Activated CD8-positive, alpha-beta T cell treated with anti-CD3 and anti-CD28 coated beads for 36 hours (primary cell): ENCODE measurements around the gene PREX1. TPM values are rescaled to one million over a fixed set of nuclear protein-coding genes. Genes with fewer than 3 reads are reported as not detected.

Experiments used
- ATAC-seq: fragments of 200-7000 bp; cut with Tn5 transposase; one replicate; pipeline ENCODE4 v1.10.0; 2021; ENCODE audit warnings: mild to moderate bottlenecking, moderate library complexity
- CTCF ChIA-PET: fragments of 350-600 bp; sonication (Branson Sonifier 250); formaldehyde crosslinking; loops from one replicate; lab custom pipeline; 2021; ENCODE audit warnings: antibody characterized with exemption; lab: Charles Lee
- POLR2A ChIA-PET: fragments of 350-600 bp; sonication (Branson Sonifier 250); formaldehyde crosslinking; loops from one replicate; lab custom pipeline; 2021; ENCODE audit warnings: antibody characterized with exemption; lab: Charles Lee
- DNase-seq: peaks from one replicate; pipeline ENCODE4 v3.0.0-alpha.2; 2020
- H3K27ac Mint-ChIP-seq: one replicate; pipeline ENCODE4 v1.8.0; 2021; ENCODE audit warnings: mild to moderate bottlenecking, mixed read lengths
- H3K27me3 Mint-ChIP-seq: one replicate; pipeline ENCODE4 v1.8.0; 2021; ENCODE audit warnings: mixed read lengths
- H3K36me3 Mint-ChIP-seq: one replicate; pipeline ENCODE4 v1.8.0; 2021; ENCODE audit warnings: low read depth, mixed read lengths
- H3K4me1 Mint-ChIP-seq: one replicate; pipeline ENCODE4 v1.8.0; 2021; ENCODE audit warnings: low read depth, mixed read lengths
- H3K4me3 Mint-ChIP-seq: one replicate; pipeline ENCODE4 v1.8.0; 2021; ENCODE audit warnings: mild to moderate bottlenecking, moderate library complexity, mixed read lengths
- H3K9me3 Mint-ChIP-seq: one replicate; pipeline ENCODE4 v1.8.0; 2021; ENCODE audit warnings: mixed read lengths
- CTCF ChIP-seq: fragments of 200-600 bp; IDR thresholded peaks from one replicate; pipeline ENCODE4 v1.8.0; 2022; ENCODE audit warnings: antibody characterized with exemption, mild to moderate bottlenecking
- intact Hi-C: fragments of 100-400 bp; cut with micrococcal nuclease; formaldehyde crosslinking; loops from one replicate; pipeline ENCODE4 v1.10.0; 2022
- total RNA-seq, 2 experiments: library from RNA; stranded (reverse); gene quantifications; one replicate each; pipeline ENCODE4 v1.2.3, GENCODE V29; 2021

The PREX1 gene
- total RNA-seq, 2 experiments from 2014 or later: 79.7 to 80.5 TPM

- no peak for TF ChIP-seq CTCF
- Mint-ChIP-seq H3K27me3 (no peaks in the 10 kb centered on the region), H3K36me3 (peaks cover 42% of the 10 kb centered on the region), H3K4me1 (peaks cover 3% of the 10 kb centered on the region), H3K4me3 (no peak overlapping the region), H3K27ac (no peak overlapping the region), H3K9me3 (no peaks in the 10 kb centered on the region)
- ATAC-seq (no peak), DNase-seq (no peak)
- CTCF ChIA-PET: interaction anchor here (1.0 to 2.5 kb wide), 4 partner anchors 10 to 238 kb away, joined by 3 to 11 read pairs (median 4); no protein-coding TSS in a partner anchor
- intact Hi-C loops: no loop called here
- POLR2A ChIA-PET: no interaction called here
Measured at GRCh38 chr20:48667481-48667880, 160.3 kb downstream of the PREX1 start.

DNA sequence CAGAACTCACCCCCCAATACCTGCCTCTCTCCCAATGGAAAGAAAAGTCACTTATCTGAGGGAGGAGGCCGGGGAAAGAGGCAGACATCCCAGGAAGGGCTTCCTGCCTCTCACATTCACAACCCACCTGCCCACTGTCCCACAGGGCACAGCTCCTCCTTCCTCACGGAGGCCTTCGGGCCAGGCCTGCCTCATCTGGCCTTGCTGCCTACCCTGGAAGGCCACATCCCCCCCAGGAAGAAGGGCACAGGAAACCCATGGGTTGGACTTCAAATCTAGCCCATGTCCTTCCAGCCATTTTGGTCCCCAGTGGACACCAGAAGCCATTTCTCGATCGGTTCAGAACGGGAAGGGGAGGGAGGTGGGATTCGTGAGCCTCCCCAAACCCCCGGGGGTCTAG, 162.0 kb downstream of the PREX1 start:
- no peak overlapping the region for H3K4me3 Mint-ChIP-seq
- intact Hi-C loops: no loop called here
- no peak for TF ChIP-seq CTCF
- ATAC-seq: no peak
- ChIA-PET POLR2A (no interaction called here), CTCF (no interaction called here)
- H3K27ac Mint-ChIP-seq: no peak overlapping the region
- no peaks in the 10 kb centered on the region for H3K27me3 Mint-ChIP-seq
- H3K4me1 Mint-ChIP-seq: peaks cover 3% of the 10 kb centered on the region
- no peak for DNase-seq
- H3K36me3 Mint-ChIP-seq: peaks cover 43% of the 10 kb centered on the region
- no peaks in the 10 kb centered on the region for H3K9me3 Mint-ChIP-seq

GRCh38 chr20:48662711-48663110, 165.1 kb downstream of the PREX1 start:
- no peaks in the 10 kb centered on the region for H3K9me3 Mint-ChIP-seq
- no peak overlapping the region for H3K4me3 Mint-ChIP-seq
- intact Hi-C loops: no loop called here
- DNase-seq (no peak), ATAC-seq (no peak)
- H3K4me1 Mint-ChIP-seq: peaks cover 16% of the 10 kb centered on the region
- no peak overlapping the region for H3K27ac Mint-ChIP-seq
- POLR2A ChIA-PET: no interaction called here
- no peaks in the 10 kb centered on the region for H3K27me3 Mint-ChIP-seq
- TF ChIP-seq CTCF: no peak
- H3K36me3 Mint-ChIP-seq: peaks cover 59% of the 10 kb centered on the region
- CTCF ChIA-PET: interaction anchor here (1.0 to 1.3 kb wide), 3 partner anchors 9 to 231 kb away, joined by 3 read pairs; no protein-coding TSS in a partner anchor

DNA sequence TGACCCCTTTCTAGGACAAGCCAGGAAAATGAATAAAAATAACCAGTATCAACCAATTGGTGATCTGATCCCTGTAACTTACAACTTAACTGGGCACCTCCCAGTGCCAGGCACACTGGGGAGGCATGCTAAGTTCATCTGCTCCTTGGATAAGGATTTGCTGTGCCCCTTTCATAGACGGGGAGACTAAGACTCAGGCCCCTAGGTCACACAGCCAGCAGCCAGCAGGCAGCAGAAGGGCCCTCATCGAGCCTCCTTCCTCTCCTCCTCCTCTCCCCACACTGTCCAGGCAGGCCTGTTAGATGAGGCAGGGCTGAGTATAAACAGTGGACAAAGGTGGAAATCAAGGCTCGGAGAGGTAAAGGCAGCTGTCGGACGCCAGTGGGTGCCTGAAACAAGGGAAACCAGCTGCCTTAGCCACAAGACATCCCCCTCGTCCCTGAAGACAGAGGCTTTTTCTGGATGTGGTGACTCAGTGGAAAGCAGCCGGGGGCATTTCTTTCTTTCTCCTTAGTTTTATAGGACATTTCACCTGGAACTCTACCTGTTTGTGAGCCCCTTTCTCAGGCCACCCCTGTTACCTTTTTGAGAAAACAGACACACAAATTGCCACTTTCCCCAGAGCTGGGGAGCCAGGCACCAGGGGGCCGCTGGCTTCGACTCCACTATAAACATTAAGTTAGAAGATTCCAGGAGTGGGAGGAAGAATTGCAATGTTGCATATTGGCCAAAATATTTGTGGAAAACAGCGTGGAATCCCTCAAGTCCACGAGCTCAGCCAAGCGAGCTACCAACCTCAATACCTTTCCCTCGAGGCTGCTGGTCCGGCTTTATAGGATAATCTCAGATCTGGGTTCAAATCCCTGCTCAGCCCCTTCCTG, 166.0 kb downstream of the PREX1 start:
- intact Hi-C loops: no loop called here
- DNase-seq: no peak
- Mint-ChIP-seq H3K27ac (peak overlapping the region; percentile 44), H3K9me3 (no peaks in the 10 kb centered on the region), H3K36me3 (peaks cover 60% of the 10 kb centered on the region), H3K4me3 (no peak overlapping the region), H3K4me1 (peaks cover 17% of the 10 kb centered on the region), H3K27me3 (no peaks in the 10 kb centered on the region)
- ChIA-PET POLR2A (no interaction called here), CTCF (interaction anchor here (1.0 to 2.7 kb wide), 4 partner anchors 54 to 261 kb away, joined by 3 to 7 read pairs (median 3); no protein-coding TSS in a partner anchor)
- no peak for TF ChIP-seq CTCF
- no peak for ATAC-seq

DNA sequence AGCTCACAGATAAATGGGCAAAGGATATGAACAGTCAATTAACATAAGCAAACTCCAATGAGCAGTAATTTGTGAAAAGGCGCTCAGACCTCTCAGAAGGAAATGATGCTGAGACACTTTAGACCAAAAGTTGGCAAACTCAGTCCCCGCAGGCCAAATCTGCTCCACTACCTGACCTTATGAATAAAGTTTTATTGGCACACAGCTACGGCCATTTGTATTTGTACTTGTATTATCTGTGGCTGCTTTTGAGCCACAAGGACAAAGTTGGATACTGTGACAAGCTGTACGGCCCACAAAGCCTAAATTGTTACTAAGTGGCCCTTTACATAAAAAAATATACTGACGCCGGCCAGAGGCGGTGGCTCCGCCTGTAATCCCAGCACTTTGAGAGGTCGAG, 167.0 kb downstream of the PREX1 start:
- Mint-ChIP-seq H3K27ac (peak overlapping the region; percentile 76), H3K36me3 (peaks cover 67% of the 10 kb centered on the region), H3K27me3 (no peaks in the 10 kb centered on the region), H3K4me1 (peaks cover 17% of the 10 kb centered on the region), H3K4me3 (no peak overlapping the region), H3K9me3 (no peaks in the 10 kb centered on the region)
- POLR2A ChIA-PET: no interaction called here
- CTCF ChIA-PET: interaction anchor here (0.7 to 2.7 kb wide), 5 partner anchors 40 to 262 kb away, joined by 3 to 7 read pairs (median 4); no protein-coding TSS in a partner anchor
- intact Hi-C loops: no loop called here
- ATAC-seq: no peak
- no peak for DNase-seq
- TF ChIP-seq CTCF: no peak
